ENCODE results near the gene CCDC150.
"Not testable (repeated sequence)": the region's sequence is repeated elsewhere in the genome, so short reads cannot be mapped to it uniquely, and the experiment has no call there.

Gene CCDC150

DNA sequence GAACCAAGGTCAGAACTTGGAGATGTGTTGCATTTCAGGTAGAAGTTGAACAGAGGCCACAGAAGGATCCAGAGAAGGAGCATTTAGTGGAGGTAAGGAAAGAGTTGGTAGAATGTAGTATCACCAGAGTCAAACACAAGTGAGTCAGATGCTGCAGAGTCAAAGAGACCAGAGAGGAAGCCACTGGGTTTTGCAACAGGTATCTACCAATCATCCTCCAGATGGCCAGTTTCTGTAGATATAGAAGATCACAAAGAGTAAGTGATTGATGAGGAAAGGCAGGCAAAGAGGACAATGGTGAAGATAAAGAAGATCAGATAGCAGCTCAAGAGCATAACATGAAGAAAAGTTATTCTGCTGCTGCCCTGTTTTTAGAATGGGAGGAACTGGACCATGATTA, 84.1 kb downstream of the CCDC150 start:
- Histone ChIP-seq H3K4me1 (ENCODE audit: control extremely low read depth in 1 of 4, control insufficient read depth in 4 of 4, insufficient read depth in 4 of 4, low read length in 3 of 4) (peaks cover 0 to 5% (median 2%) of the 10 kb centered on the region in 4 experiments), H3K27me3 (replicated peaks in 2 of 5; ENCODE audit: control insufficient read depth in 4 of 5, insufficient read depth in 5 of 5, low read length in 4 of 5) (no peaks in the 10 kb centered on the region), H3K4me3 (ENCODE audit: control insufficient read depth in 1 of 7, extremely low read depth in 1 of 7, insufficient read depth in 4 of 7, low read depth in 2 of 7, low read length in 6 of 7) (no peak overlapping the region), H3K9me3 (ENCODE audit: control extremely low read depth in 1 of 5, control insufficient read depth in 4 of 5, insufficient read depth in 2 of 5, low read depth in 1 of 5, low read length in 4 of 5) (no peaks in the 10 kb centered on the region), H3K36me3 (ENCODE audit: control insufficient read depth in 4 of 4, insufficient read depth in 4 of 4, low read length in 3 of 4) (peaks cover 0 to 13% (median 4%) of the 10 kb centered on the region in 4 experiments), H3K27ac (ENCODE audit: insufficient read depth in 1 of 2, low read depth in 1 of 2, low read length in 2 of 2, poor library complexity in 1 of 2, severe bottlenecking in 2 of 2) (no peak overlapping the region)
- POLR2A ChIA-PET: interaction anchor here (0.7 kb wide), 1 partner anchor 115 kb away, joined by 3 read pairs; no protein-coding TSS in a partner anchor
- CTCF ChIA-PET: no interaction called here
- no peak for DNase-seq

DNA sequence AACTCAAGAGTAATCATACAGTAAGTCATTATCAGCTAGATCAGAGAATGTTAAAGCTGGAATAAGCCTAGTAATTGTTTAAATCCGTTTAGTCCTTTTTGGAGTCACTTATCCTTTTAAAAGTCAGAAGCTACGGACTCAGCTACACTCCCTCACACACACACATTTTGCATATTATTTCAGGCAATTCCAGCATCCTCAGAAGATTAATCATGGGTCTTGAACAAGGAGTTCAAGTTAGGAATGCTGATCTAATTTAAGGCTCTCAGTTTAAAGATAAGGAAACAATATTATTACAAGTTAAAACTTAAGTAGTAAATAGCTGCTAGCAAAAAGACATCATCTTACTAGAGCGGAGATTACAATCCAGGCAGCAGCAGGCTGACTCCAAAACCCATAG, 85.7 kb downstream of the CCDC150 start:
- DNase-seq: no peak
- CTCF ChIA-PET: no interaction called here
- no peaks in the 10 kb centered on the region for H3K9me3 ChIP-seq (ENCODE audit: control extremely low read depth in 1 of 5, control insufficient read depth in 4 of 5, insufficient read depth in 2 of 5, low read depth in 1 of 5, low read length in 4 of 5)
- H3K4me1 ChIP-seq (ENCODE audit: control extremely low read depth in 1 of 4, control insufficient read depth in 4 of 4, insufficient read depth in 4 of 4, low read length in 3 of 4): no peaks in the 10 kb centered on the region
- POLR2A ChIA-PET: no interaction called here
- H3K27ac ChIP-seq (ENCODE audit: insufficient read depth in 1 of 2, low read depth in 1 of 2, low read length in 2 of 2, poor library complexity in 1 of 2, severe bottlenecking in 2 of 2): no peak overlapping the region
- H3K27me3 ChIP-seq (replicated peaks in 2 of 5; ENCODE audit: control insufficient read depth in 4 of 5, insufficient read depth in 5 of 5, low read length in 4 of 5): no peaks in the 10 kb centered on the region
- H3K4me3 ChIP-seq (ENCODE audit: control insufficient read depth in 1 of 7, extremely low read depth in 1 of 7, insufficient read depth in 4 of 7, low read depth in 2 of 7, low read length in 6 of 7): no peak overlapping the region
- H3K36me3 ChIP-seq (ENCODE audit: control insufficient read depth in 4 of 4, insufficient read depth in 4 of 4, low read length in 3 of 4): peaks cover 0 to 24% (median 4%) of the 10 kb centered on the region in 4 experiments
- 90% methylated on average over 2 of the region's 3 CpGs for WGBS (ENCODE audit: insufficient coverage)

DNA sequence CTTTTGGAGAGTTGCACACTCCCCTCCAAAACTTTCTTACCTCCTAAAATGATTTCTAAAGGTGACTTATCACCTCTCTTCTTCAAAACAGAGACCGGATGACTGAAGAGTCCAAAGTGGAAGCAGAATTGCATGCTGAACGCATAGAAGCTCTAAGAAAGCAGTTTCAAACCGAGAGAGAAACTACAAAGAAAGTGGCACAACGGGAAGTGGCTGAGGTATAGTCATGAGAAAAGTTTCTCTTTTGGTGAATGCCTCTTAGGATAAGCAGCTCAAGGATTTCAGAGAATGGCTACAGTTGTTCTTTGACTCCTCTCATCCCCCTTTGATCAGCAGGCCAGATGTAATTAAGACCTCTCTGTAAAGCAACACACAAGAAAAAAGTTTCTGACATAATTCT, 86.4 kb downstream of the CCDC150 start:
- Histone ChIP-seq H3K4me3 (ENCODE audit: control insufficient read depth in 1 of 7, extremely low read depth in 1 of 7, insufficient read depth in 4 of 7, low read depth in 2 of 7, low read length in 6 of 7) (no peak overlapping the region), H3K27ac (ENCODE audit: insufficient read depth in 1 of 2, low read depth in 1 of 2, low read length in 2 of 2, poor library complexity in 1 of 2, severe bottlenecking in 2 of 2) (no peak overlapping the region), H3K36me3 (ENCODE audit: control insufficient read depth in 4 of 4, insufficient read depth in 4 of 4, low read length in 3 of 4) (peaks cover under 1 to 26% (median 7%) of the 10 kb centered on the region in 4 experiments), H3K27me3 (replicated peaks in 2 of 5; ENCODE audit: control insufficient read depth in 4 of 5, insufficient read depth in 5 of 5, low read length in 4 of 5) (no peaks in the 10 kb centered on the region), H3K4me1 (ENCODE audit: control extremely low read depth in 1 of 4, control insufficient read depth in 4 of 4, insufficient read depth in 4 of 4, low read length in 3 of 4) (no peaks in the 10 kb centered on the region), H3K9me3 (ENCODE audit: control extremely low read depth in 1 of 5, control insufficient read depth in 4 of 5, insufficient read depth in 2 of 5, low read depth in 1 of 5, low read length in 4 of 5) (no peaks in the 10 kb centered on the region)
- DNase-seq: no peak
- ChIA-PET POLR2A (no interaction called here), CTCF (no interaction called here)
- 94% methylated on average over 3 of the region's 4 CpGs for WGBS (ENCODE audit: insufficient coverage)

DNA sequence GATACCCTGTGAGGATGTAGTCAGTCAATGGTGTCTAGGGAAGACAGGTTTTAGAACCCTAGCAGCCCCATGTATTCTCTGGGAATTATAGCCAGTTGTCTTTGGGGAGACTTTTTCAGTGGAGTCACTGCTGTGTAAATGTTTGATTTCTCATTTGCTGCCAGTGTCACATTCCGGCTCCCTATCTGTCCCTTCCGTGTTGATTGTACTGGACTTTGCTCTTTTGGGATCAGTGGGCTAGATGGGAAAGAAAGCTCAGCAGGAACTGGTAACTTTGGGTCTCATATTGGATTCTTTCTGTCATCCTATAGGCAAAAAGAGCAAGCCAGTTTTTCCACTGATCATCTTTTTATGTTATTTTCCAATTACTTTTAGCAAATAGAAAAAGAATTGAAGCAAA, 89.9 kb downstream of the CCDC150 start:
- peaks cover 0 to 1% (median 0%) of the 10 kb centered on the region in 5 experiments for H3K9me3 ChIP-seq (ENCODE audit: control extremely low read depth in 1 of 5, control insufficient read depth in 4 of 5, insufficient read depth in 2 of 5, low read depth in 1 of 5, low read length in 4 of 5)
- no peaks in the 10 kb centered on the region for H3K4me1 ChIP-seq (ENCODE audit: control extremely low read depth in 1 of 4, control insufficient read depth in 4 of 4, insufficient read depth in 4 of 4, low read length in 3 of 4)
- H3K27me3 ChIP-seq (replicated peaks in 2 of 5; ENCODE audit: control insufficient read depth in 4 of 5, insufficient read depth in 5 of 5, low read length in 4 of 5): no peaks in the 10 kb centered on the region
- DNase-seq: no peak
- H3K36me3 ChIP-seq (ENCODE audit: control insufficient read depth in 4 of 4, insufficient read depth in 4 of 4, low read length in 3 of 4): peaks cover 2 to 30% (median 7%) of the 10 kb centered on the region in 4 experiments
- 88% methylated on average over 2 of the region's 2 CpGs for WGBS (ENCODE audit: insufficient coverage)
- H3K4me3 ChIP-seq (ENCODE audit: control insufficient read depth in 1 of 7, extremely low read depth in 1 of 7, insufficient read depth in 4 of 7, low read depth in 2 of 7, low read length in 6 of 7): no peak overlapping the region
- no peak overlapping the region for H3K27ac ChIP-seq (ENCODE audit: insufficient read depth in 1 of 2, low read depth in 1 of 2, low read length in 2 of 2, poor library complexity in 1 of 2, severe bottlenecking in 2 of 2)
- ChIA-PET POLR2A (no interaction called here), CTCF (interaction anchor here (0.6 to 1.7 kb wide), 3 partner anchors 8 to 22 kb away, joined by 3 read pairs; no protein-coding TSS in a partner anchor)

DNA sequence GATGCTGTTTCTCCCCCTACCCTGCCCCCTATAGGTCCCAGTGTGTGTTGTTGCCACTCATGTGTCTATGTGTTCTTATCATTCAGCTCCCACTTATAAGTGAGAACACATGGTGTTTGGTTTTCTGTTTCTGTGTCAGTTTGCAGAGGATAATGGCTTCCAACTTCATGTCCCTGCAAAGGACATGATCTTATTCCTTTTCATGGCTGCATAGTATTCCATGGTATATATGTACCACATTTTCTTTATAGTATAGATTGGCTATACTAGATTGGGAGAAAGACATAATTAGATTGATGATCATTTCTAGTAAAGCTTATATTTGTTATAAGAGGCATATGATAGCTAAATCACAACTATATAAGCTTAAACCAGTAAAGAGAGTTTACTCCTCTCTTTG, 97.1 kb downstream of the CCDC150 start:
- H3K9me3 ChIP-seq (ENCODE audit: control extremely low read depth in 1 of 5, control insufficient read depth in 4 of 5, insufficient read depth in 2 of 5, low read depth in 1 of 5, low read length in 4 of 5): peaks cover 0 to 21% (median 2%) of the 10 kb centered on the region in 5 experiments
- H3K4me1 ChIP-seq (ENCODE audit: control extremely low read depth in 1 of 4, control insufficient read depth in 4 of 4, insufficient read depth in 4 of 4, low read length in 3 of 4); H3K4me3 ChIP-seq (ENCODE audit: control insufficient read depth in 1 of 7, extremely low read depth in 1 of 7, insufficient read depth in 4 of 7, low read depth in 2 of 7, low read length in 6 of 7); H3K27me3 ChIP-seq (replicated peaks in 2 of 5; ENCODE audit: control insufficient read depth in 4 of 5, insufficient read depth in 5 of 5, low read length in 4 of 5); H3K36me3 ChIP-seq (ENCODE audit: control insufficient read depth in 4 of 4, insufficient read depth in 4 of 4, low read length in 3 of 4); H3K27ac ChIP-seq (ENCODE audit: insufficient read depth in 1 of 2, low read depth in 1 of 2, low read length in 2 of 2, poor library complexity in 1 of 2, severe bottlenecking in 2 of 2); POLR2A ChIA-PET; DNase-seq: not testable (repeated sequence)
- CTCF ChIA-PET: interaction anchor here (1.4 kb wide), 2 partner anchors 14 to 15 kb away, joined by 3 read pairs; no protein-coding TSS in a partner anchor

DNA sequence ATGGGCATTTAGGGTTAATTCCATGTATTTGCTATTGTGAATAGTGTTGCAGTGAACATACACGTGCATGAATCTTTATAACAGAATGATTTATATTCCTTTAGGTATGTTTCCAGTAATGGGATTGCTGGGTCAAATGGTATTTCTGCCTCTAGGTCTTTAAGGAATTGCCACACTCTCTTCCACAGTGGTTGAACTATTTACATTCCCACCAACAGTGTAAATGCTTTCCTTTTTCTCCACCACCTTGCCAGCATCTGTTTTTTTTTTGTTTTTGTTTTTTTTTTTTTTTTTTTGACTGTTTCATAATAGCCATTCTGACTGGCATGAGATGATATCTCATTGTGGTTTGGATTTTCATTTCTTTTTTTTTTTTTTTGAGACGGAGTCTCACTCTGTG, 97.5 kb downstream of the CCDC150 start:
- H3K36me3 ChIP-seq (ENCODE audit: control insufficient read depth in 4 of 4, insufficient read depth in 4 of 4, low read length in 3 of 4): peaks cover 0 to 9% (median 2%) of the 10 kb centered on the region in 4 experiments
- H3K27me3 ChIP-seq (replicated peaks in 2 of 5; ENCODE audit: control insufficient read depth in 4 of 5, insufficient read depth in 5 of 5, low read length in 4 of 5): no peaks in the 10 kb centered on the region
- no peak overlapping the region for H3K4me3 ChIP-seq (ENCODE audit: control insufficient read depth in 1 of 7, extremely low read depth in 1 of 7, insufficient read depth in 4 of 7, low read depth in 2 of 7, low read length in 6 of 7)
- no peak for DNase-seq
- no CpG with 5 or more reads among the region's 2 CpGs for WGBS (ENCODE audit: insufficient coverage)
- POLR2A ChIA-PET: no interaction called here
- peaks cover 0 to 21% (median 2%) of the 10 kb centered on the region in 5 experiments for H3K9me3 ChIP-seq (ENCODE audit: control extremely low read depth in 1 of 5, control insufficient read depth in 4 of 5, insufficient read depth in 2 of 5, low read depth in 1 of 5, low read length in 4 of 5)
- CTCF ChIA-PET: interaction anchor here (1.4 kb wide), 2 partner anchors 13 to 14 kb away, joined by 3 read pairs; no protein-coding TSS in a partner anchor
- no peak overlapping the region for H3K27ac ChIP-seq (ENCODE audit: insufficient read depth in 1 of 2, low read depth in 1 of 2, low read length in 2 of 2, poor library complexity in 1 of 2, severe bottlenecking in 2 of 2)
- H3K4me1 ChIP-seq (ENCODE audit: control extremely low read depth in 1 of 4, control insufficient read depth in 4 of 4, insufficient read depth in 4 of 4, low read length in 3 of 4): no peaks in the 10 kb centered on the region

DNA sequence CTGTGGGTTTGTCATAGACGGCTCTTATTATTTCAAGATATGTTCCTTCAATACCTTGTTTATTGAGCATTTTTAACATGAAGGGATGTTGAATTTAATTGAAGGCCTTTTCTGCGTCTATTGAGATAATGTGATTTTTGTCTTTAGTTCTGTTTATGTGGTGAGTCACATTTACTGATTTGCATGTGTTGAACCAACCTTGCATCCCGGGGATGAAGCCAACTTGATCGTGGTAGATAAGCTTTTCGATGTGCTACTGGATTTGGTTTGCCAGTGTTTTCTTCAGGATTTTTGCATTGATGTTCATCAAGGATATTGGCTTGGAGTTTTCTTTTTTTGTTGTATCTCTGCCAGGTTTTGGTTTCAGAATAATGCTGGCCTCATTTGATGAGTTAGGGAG, 99.5 kb downstream of the CCDC150 start:
- DNase-seq: no peak
- Histone ChIP-seq H3K9me3 (ENCODE audit: control extremely low read depth in 1 of 5, control insufficient read depth in 4 of 5, insufficient read depth in 2 of 5, low read depth in 1 of 5, low read length in 4 of 5) (peaks cover 0 to 21% (median 2%) of the 10 kb centered on the region in 5 experiments), H3K36me3 (ENCODE audit: control insufficient read depth in 4 of 4, insufficient read depth in 4 of 4, low read length in 3 of 4) (peaks cover 0 to 10% (median 2%) of the 10 kb centered on the region in 4 experiments), H3K4me1 (ENCODE audit: control extremely low read depth in 1 of 4, control insufficient read depth in 4 of 4, insufficient read depth in 4 of 4, low read length in 3 of 4) (no peaks in the 10 kb centered on the region), H3K27me3 (replicated peaks in 2 of 5; ENCODE audit: control insufficient read depth in 4 of 5, insufficient read depth in 5 of 5, low read length in 4 of 5) (no peaks in the 10 kb centered on the region), H3K4me3 (ENCODE audit: control insufficient read depth in 1 of 7, extremely low read depth in 1 of 7, insufficient read depth in 4 of 7, low read depth in 2 of 7, low read length in 6 of 7) (no peak overlapping the region), H3K27ac (ENCODE audit: insufficient read depth in 1 of 2, low read depth in 1 of 2, low read length in 2 of 2, poor library complexity in 1 of 2, severe bottlenecking in 2 of 2) (no peak overlapping the region)
- ChIA-PET CTCF (no interaction called here), POLR2A (no interaction called here)
- 100% methylated on average over 3 of the region's 5 CpGs for WGBS (ENCODE audit: insufficient coverage)
